ENCODE measurements around the gene GYPB.
"Not testable (repeated sequence)": the region's sequence is repeated elsewhere in the genome, so short reads cannot be mapped to it uniquely, and the experiment has no call there.

GRCh38 chr4:144004868-144005557, 14.2 kb downstream of the GYPB start:
- not testable (repeated sequence) for TF ChIP-seq CTCF (IDR thresholded peaks at IDR 0.05 in 4 of 5, conservative IDR thresholded peaks at IDR 0.05 in 1 of 5); POLR2A (IDR thresholded peaks at IDR 0.05)
